Stimulated activated CD4-positive, alpha-beta T cell treated with anti-CD3 and anti-CD28 coated beads, TNF-alpha, amount 100 ng/mL, for 4 hours (primary cell): Measurements from ENCODE around the gene IGSF21.
"Not testable (repeated sequence)": the region's sequence is repeated elsewhere in the genome, so short reads cannot be mapped to it uniquely, and the experiment has no call there.

Experiments used
- DNase-seq, 3 experiments: peaks; one replicate each; pipeline ENCODE4 v3.0.0-alpha.2; 2020; ENCODE audit warnings: low read depth in 3 of 3

Gene IGSF21

DNA sequence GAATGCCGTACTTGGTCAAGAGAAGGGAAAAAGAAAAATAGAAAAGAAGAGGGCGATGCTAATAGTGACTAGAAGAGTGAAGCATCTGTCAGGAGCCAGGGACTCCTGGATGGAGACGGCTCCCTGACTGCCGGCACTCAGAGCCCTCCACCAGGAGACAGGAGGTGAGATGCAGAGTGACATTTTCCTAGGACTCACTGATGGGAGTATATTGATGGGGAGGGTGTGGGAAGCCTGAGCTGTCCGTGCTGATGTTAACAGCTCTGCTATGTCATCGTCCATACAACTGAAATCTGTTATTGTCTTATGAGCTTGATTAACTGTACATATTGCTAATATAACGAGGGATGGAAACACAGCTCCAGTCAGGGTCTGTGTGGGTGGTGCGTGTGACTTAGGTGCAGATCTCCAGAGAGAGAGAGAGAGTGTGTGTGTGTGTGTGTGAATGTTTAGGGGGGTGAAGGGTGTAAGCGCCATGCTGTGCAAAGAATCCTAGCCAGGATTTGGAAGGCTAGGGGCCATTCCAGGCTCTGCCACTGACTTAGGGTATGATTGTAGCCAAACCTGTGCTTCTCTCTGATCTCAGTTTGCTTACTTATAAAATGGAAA is 250.1 kb downstream of the IGSF21 start:
- no peak for DNase-seq

GRCh38 chr1:18358600-18358999 is 251.0 kb downstream of the IGSF21 start:
- no peak for DNase-seq

- no peak for DNase-seq
Measured at GRCh38 chr1:18360251-18360650, 252.7 kb downstream of the IGSF21 start.

GRCh38 chr1:18362150-18362549 is 254.6 kb downstream of the IGSF21 start:
- no peak for DNase-seq

DNA sequence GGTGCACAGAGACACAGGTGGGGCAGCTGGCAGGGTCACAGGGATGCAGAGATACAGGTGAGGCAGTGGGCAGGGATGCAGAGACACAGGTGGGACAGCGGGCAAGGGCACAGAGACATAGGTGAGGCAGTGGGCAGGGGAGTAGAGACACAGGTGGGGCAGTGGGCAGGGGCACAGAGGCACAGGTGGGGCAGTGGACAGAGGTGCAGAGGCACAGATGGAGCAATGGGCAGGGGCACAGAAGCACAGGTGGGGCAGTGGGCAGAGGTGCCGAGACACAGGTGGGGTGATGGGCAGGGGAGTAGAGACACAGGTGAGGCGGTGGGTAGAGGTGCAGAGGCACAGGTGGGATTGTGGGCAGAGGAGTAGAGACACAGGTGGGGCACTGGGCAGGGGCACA is 255.8 kb downstream of the IGSF21 start:
- DNase-seq: no peak

- no peak for DNase-seq
Measured at GRCh38 chr1:18365099-18365705, 257.6 kb downstream of the IGSF21 start.

GRCh38 chr1:18372505-18372904 is 264.9 kb downstream of the IGSF21 start:
- not testable (repeated sequence) for DNase-seq

DNA sequence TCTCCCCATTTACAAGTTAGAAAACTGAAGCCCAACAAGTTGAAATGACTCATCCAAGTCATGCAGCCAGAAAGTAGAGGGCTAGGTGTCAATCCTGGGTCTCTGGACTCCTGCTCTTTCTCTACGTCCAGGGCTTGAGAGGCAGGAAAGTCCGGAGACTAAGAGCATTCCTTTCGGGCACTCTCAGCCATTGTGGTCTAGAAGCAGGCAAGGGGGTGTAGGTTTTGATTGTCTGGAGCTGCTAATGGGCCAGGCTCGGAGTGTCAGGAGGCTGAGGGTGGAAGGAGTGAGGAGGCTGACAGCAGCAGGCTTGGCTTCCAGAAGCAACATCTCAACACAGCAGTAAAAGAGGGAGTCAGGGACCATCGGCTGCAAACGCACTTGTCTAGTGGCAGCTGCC is 265.6 kb downstream of the IGSF21 start:
- no peak for DNase-seq

DNA sequence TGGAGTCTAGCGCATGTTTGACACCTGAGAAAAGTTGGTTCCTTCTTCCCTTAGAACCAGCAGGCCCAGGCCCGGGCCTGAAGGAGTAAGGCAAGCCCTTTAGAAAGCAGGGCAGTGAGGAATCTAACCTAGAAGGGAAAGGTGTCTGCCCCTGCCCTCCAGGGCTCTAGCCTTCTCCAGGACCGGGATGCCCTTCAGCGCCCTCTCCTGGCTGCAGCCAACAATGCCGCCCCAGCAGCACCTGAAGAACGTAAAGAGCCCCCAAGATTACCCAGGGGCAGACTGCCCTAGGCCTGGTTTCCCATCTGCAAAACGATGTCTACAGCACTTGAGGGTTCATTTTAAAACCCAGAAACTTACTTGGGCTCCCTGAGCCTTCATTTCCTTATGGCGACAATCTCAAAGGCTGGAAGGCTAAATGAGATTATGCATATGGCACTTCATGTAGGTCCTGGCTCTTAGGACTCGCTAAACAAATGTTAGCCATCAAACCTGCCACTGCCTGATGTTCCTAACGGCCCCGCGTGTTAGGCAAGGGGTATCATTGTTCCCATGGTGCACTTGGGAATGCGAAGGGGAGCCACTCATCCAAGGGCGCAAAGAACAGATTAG is 266.4 kb downstream of the IGSF21 start:
- DNase-seq: no peak

GRCh38 chr1:18376661-18377060 is 269.1 kb downstream of the IGSF21 start:
- no peak for DNase-seq

DNA sequence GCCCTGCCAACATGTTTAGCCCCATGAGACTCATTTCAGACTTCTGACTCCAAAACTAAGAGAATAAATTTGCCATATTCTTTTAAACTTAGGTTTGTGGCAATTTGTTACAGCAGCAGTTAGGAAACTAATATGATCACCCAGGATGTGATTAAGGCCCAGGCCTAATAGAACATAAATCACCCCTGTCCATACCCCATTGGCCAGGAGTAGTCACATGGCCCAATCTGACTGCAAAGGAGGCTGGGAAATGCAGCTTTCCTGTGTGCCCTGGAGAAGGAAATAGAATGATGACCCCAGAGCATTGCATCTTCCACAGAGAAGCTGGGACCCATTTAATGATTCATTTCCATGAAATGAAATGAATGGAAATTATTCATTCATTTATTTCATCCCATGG is 272.7 kb downstream of the IGSF21 start:
- DNase-seq: no peak

DNA sequence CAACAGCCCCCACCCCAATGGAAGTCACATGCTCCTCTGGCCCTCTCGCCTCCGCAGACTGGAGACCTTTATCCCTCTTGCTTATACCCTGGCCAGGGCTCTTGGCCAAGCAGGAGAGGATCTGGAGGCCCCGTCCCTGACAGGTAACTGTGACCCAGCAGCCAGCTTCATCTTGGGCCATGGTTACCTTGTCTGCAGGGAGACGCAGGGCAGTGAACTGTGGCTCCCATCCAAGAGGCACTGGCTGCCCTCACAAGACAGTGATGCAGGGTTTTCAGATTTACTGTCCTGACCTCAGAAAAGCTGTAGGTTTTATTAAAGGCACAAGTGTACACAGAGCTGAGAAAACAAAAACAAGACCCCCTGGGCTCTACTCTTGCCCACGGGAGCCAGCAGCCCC is 276.5 kb downstream of the IGSF21 start:
- no peak for DNase-seq

DNA sequence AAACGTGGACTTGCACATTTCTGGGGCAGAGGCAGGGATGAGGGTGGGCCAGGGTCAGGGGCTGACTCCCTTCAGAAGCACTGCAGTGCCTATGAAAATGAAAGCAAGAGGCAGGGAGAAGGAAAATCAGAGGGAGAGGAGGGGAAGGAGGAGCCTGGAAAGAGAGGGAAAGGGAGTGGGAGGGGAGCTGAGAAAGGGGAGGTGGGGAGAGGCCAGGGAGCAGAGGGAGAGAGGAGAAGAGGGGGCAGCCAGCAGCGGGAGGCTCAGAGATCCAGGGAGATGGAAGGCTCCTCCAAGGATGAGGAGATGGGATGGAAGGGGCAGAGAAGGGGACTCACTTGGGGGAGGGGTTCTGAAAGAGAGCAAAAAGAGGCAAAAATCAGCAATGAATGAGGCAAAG is 276.9 kb downstream of the IGSF21 start:
- no peak for DNase-seq

- no peak for DNase-seq
Measured at GRCh38 chr1:18385239-18385790, 277.7 kb downstream of the IGSF21 start.

DNA sequence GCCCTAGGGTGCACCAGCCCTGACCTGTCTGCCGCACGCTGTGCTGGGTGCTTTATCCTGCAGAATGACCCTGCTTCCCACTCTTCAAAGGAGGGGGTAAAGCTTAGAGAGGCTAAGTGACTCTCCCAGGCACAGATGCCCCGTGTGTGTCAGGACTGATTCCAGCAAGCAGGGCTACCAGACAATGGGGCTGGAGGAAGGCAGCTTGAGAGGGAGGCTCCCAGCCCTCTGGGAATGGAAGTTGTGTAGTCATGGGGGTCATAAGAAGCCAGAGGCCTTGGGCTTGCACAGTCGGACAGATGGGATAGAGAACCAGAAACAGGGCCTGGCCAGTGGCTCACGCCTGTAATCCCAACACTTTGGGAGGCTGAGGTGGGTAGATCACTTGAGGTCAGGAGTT is 279.0 kb downstream of the IGSF21 start:
- no peak for DNase-seq

DNA sequence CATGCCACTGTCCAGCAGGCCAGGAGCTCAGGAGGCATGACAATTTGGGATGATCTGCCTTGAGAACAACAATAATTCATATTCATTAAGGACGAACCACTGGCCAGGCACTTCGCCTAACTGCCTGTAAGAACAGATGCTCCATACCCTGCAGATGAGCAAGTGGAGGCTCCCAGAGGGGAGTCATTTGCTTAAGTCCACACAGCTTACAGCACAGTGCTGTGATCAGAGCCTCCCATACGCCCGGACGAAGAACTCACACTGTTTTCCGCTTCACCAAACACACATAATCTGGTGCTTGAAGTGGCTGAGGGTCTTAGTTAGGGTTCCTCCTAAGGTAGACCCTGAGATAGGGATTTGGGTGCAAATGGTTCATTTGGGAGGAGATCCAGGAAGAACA is 279.7 kb downstream of the IGSF21 start:
- no peak for DNase-seq

- no peak for DNase-seq
Measured at GRCh38 chr1:18390953-18391352, 283.4 kb downstream of the IGSF21 start.

- DNase-seq: no peak
Measured at GRCh38 chr1:18394563-18395156, 287.1 kb downstream of the IGSF21 start.

DNA sequence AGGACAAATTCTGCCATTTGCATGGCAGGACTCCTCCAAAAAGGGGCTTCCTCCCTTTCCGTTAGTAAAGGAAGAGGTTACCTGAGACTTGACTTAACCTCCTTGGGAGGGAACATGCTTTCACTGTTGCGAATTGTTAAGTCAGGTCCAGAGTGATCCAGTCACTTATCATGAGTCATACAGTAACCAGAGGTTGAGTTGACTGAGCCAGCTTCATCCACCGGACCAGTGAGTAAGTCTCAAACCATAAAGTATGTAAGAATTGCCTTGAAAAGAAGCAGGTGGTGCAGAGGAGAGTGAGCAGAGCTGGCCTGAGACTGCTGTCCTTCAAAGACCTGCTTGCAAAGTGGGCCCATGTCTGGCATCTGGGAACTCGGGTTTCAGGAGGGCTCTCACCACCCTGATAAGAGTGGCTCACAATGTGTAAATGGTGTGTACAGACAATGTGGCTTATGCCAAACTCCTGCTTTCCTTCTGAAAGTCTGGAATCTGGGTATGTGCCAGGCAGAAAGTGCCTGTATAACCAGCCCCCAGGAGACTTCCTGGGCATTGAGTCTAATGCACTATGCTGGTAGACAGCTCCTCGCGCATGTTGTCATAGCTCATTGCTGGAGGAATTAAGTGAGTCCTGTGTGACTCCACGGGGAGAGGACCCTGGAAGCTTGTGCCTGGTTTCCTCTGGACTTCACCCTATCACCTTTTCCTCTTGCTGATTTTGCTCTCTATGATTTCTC is 288.8 kb downstream of the IGSF21 start:
- no peak for DNase-seq

GRCh38 chr1:18397641-18398040 is 290.0 kb downstream of the IGSF21 start:
- DNase-seq: no peak

DNA sequence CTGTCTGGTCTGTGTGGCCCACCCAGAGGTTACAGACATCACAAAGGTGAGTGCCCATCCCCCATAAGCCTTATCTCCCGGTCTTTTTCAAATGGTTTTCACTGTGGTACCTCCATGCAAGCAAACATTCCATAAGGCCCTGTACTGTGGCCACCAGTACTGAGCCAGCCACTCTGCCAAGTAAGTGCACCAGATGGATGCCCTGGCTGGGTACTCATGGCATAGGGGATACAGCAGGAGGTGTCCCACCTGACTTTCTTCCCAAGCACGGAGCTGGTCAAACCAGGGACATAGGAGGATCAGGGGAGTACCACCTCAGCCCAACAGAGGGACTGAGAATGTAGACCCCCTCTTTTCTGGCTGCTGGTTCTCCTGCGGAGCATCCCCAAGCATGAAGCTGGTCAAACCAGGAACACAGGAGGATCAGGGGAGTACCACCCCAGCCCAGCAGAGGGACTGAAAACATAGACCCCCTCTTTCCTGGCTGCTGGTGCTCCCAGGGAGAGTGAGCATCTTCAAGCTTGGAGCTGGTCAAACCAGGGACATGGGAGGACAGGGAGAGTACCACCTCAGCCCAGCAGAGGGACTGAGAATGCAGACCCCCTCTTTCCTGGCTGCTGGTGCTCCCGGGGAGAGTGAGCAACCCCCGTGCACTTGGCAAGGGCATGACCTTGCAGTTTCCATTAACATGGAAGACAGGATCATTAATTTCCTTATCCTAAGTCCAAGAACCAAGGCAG is 291.4 kb downstream of the IGSF21 start:
- DNase-seq: no peak
